EH (cell line): Measurements from ENCODE around the gene MINDY4B.
"Not testable (repeated sequence)": the region's sequence is repeated elsewhere in the genome, so short reads cannot be mapped to it uniquely, and the experiment has no call there.

Source experiments
- DNase-seq: peaks from one replicate; pipeline ENCODE4 v3.0.0-alpha.2; 2015; ENCODE audit warnings: low read depth

Gene MINDY4B

GRCh38 chr3:150898046-150898754 is 7.0 kb downstream of the MINDY4B start:
- no peak for DNase-seq

- DNase-seq, result no peak
Measured at GRCh38 chr3:150897592-150897991, 7.6 kb downstream of the MINDY4B start.

GRCh38 chr3:150890831-150891230 is 14.4 kb downstream of the MINDY4B start:
- no peak for DNase-seq

DNA sequence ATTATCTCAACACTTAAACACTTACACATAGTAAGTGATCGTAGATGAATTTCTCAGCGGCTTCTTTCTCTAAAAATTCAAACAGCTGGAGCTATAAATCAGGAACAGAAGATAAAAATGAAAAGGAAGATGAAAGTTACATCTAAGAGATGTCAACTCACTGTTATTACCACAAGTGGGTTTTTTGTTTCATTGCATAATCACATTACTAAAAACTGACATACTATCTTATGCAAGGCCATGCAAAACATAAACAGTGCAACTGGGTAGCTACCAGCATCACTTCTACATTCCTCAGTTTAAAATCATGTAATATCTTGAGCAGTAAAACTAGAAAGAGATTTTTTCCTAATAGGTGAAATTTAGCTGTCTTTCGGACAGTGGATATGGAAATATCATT is 14.9 kb downstream of the MINDY4B start:
- peak; percentile 2 for DNase-seq

DNA sequence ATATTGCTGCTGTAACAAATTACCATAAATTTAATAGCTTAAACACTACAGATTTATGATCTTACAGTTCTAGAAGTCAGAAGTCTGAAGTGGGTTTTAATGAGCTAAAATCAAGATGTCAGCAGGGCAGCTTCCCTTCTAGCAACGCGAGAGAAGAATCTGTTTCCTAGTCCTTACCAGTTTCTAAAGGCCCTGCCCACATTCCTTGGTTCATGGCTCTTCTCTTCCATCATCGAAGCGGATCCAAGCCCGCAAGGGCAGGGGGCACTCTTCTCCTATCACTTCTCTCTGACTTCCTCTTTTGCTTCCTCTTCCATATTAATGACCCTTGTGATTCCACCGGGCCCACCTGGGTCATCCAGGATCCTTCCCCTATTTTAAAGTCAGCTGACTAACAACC is 16.1 kb downstream of the MINDY4B start:
- DNase-seq, result no peak

DNA sequence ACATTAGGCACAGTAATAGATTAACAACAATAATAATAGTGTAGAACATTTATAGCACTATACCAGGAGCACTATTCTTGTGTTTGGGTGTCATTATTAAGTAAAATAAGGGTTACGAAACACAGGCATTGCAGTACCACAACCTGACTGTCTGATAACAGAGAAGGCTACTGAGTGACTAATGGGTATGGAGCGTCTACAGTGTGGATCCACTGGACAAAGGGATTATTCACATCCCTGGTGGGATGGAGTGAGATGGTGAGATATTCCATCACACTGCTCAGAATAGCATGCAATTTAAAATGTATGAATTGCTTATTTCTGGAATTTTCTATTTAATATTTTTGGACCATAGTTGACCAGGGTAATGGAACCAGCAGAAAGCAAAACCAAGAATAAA is 18.2 kb downstream of the MINDY4B start:
- DNase-seq, result peak; percentile 3

GRCh38 chr3:150885535-150885934 is 19.7 kb downstream of the MINDY4B start:
- DNase-seq, result no peak

- no peak for DNase-seq
Measured at GRCh38 chr3:150878996-150879575, 26.2 kb downstream of the MINDY4B start.

GRCh38 chr3:150878290-150878689 is 26.9 kb downstream of the MINDY4B start:
- no peak for DNase-seq

GRCh38 chr3:150877303-150877702 is 27.9 kb downstream of the MINDY4B start:
- DNase-seq, result no peak

DNA sequence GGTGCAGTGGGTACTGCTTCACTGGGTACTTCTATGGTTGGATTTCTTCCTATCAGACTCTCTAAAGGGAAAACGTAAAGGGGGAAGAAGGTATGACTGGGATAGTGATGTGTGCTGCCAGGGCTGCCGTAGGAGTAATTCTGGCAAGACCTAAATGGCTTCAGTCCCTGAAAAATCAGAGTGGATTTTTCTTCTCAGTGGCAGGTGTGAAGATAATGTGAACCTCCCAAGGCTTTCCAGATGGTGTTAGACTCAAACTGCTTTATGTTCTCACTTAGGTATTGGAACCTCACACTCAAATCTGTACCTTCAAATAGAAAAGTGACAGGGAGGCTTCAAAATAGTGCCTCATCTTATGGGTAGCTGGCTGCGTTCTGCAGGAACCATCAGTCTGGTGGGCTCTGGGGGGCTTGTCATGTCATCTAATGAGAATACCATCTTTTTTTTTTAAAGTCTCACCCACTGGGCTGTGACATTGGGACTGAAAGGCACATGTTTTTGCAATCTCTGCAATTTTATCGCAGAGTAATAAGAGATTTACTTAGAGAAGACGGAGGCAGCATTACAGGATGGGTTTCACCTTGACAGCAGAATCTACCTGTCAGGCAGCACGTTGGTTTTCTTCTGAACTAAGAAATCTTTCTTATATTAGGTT is 28.5 kb downstream of the MINDY4B start:
- DNase-seq, result no peak

- no peak for DNase-seq
Measured at GRCh38 chr3:150875548-150875947, 29.7 kb downstream of the MINDY4B start.

GRCh38 chr3:150874666-150875219 is 30.5 kb downstream of the MINDY4B start:
- no peak for DNase-seq

DNA sequence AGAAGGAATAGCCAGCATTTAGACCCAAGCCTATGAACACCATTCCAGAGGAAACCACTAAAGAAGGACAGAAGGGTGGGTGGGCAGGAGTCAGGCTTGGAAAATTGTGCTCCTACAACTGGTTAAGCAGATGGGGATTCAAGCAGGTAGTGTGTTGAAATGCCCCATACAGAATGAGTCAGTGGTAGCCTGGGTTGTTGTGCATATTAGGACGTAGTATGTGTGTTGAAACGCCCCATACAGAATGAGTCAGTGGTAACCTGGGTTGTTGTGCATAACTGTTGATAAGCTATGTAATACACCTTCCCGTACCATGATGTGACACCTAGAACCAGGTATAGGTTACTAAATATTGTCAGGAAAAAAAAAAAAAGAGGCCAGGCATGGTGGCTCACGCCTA is 34.0 kb downstream of the MINDY4B start:
- DNase-seq, result no peak

GRCh38 chr3:150870406-150870805 is 34.8 kb downstream of the MINDY4B start:
- DNase-seq, result peak; percentile 68

GRCh38 chr3:150868282-150868681 is 37.0 kb downstream of the MINDY4B start:
- no peak for DNase-seq

- DNase-seq, result no peak
Measured at GRCh38 chr3:150867434-150867833, 37.8 kb downstream of the MINDY4B start.

DNA sequence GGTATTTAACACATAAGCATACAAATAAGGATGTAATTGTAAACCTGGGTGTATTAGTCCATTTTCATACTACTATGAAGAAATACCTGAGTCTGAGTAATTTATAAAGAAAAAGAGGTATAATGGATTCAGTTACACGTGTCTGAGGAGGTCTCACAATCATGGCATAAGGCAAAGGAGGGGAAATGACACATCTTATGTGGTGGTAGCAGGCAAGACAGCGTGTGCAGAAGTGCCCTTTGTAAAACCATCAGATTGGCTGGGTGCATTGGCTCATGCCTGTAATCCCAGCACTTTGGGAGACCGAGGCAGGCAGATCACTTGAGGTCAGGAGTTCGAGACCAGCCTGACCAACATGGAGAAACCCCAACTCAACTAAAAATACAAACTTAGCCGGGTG is 41.3 kb downstream of the MINDY4B start:
- not testable (repeated sequence) for DNase-seq

GRCh38 chr3:150861851-150862250 is 43.4 kb downstream of the MINDY4B start:
- DNase-seq, result no peak

- DNase-seq, result not testable (repeated sequence)
Measured at GRCh38 chr3:150857936-150858335, 47.3 kb downstream of the MINDY4B start.

GRCh38 chr3:150850191-150850590 is 55.0 kb downstream of the MINDY4B start:
- no peak for DNase-seq

GRCh38 chr3:150848864-150849263 is 56.4 kb downstream of the MINDY4B start:
- no peak for DNase-seq

- no peak for DNase-seq
Measured at GRCh38 chr3:150847433-150847832, 57.8 kb downstream of the MINDY4B start.
